Right lung (tissue), 5 donors: ENCODE data around the gene ZNRF3. TPM values are rescaled to one million over a fixed set of nuclear protein-coding genes. Genes with fewer than 3 reads are reported as not detected.
"Not testable (repeated sequence)": the region's sequence is repeated elsewhere in the genome, so short reads cannot be mapped to it uniquely, and the experiment has no call there.

Experiments used
- DNase-seq, 2 donors: peaks; one replicate each; pipeline ENCODE4 v3.0.0-alpha.2; 2013
- polyA plus RNA-seq, 5 donors: library from polyadenylated mRNA; unstranded; fragments of 120-200 nt; gene quantifications; one replicate each; pipeline versions ENCODE4 v1.2.1 to v1.2.3, GENCODE V29; 2013; ENCODE audit warnings: inconsistent platforms in 1 of 5, low replicate concordance in 1 of 5; ENCODE audit not compliant: insufficient read length in 5 of 5, insufficient read depth in 1 of 5

Gene ZNRF3
- polyA plus RNA-seq, 5 donors = 20.8 to 33.3 (median 24.7) TPM

- DNase-seq = peak; percentile 65 to 69
Measured at GRCh38 chr22:29031227-29032011, 148.0 kb downstream of the ZNRF3 start.

GRCh38 chr22:29032014-29032475, 148.7 kb downstream of the ZNRF3 start:
- DNase-seq = no peak

GRCh38 chr22:29032584-29032983, 149.2 kb downstream of the ZNRF3 start:
- DNase-seq = no peak

GRCh38 chr22:29037340-29037932, 154.1 kb downstream of the ZNRF3 start:
- no peak for DNase-seq

- no peak for DNase-seq
Measured at GRCh38 chr22:29039148-29039547, 155.8 kb downstream of the ZNRF3 start.

- not testable (repeated sequence) for DNase-seq
Measured at GRCh38 chr22:29039684-29040083, 156.3 kb downstream of the ZNRF3 start.

- DNase-seq = peak; percentile 73 to 85
Measured at GRCh38 chr22:29040385-29041275, 157.3 kb downstream of the ZNRF3 start.

- no peak for DNase-seq
Measured at GRCh38 chr22:29041408-29041807, 158.0 kb downstream of the ZNRF3 start.

- no peak for DNase-seq
Measured at GRCh38 chr22:29043906-29044575, 160.7 kb downstream of the ZNRF3 start.

GRCh38 chr22:29044657-29045176, 161.3 kb downstream of the ZNRF3 start:
- DNase-seq = no peak

- DNase-seq = no peak
Measured at GRCh38 chr22:29048822-29049654, 165.7 kb downstream of the ZNRF3 start.

GRCh38 chr22:29049655-29050263, 166.4 kb downstream of the ZNRF3 start:
- no peak for DNase-seq

- DNase-seq = no peak
Measured at GRCh38 chr22:29050457-29050856, 167.1 kb downstream of the ZNRF3 start.

- no peak for DNase-seq
Measured at GRCh38 chr22:29053048-29053702, 169.8 kb downstream of the ZNRF3 start.

- no peak for DNase-seq
Measured at GRCh38 chr22:29054251-29054767, 170.9 kb downstream of the ZNRF3 start.

- DNase-seq = no peak
Measured at GRCh38 chr22:29055192-29055830, 171.9 kb downstream of the ZNRF3 start.

- DNase-seq = no peak
Measured at GRCh38 chr22:29056472-29056871, 173.1 kb downstream of the ZNRF3 start.

GRCh38 chr22:29060251-29060869, 177.0 kb downstream of the ZNRF3 start:
- no peak for DNase-seq
